ENCODE data around the gene LRFN3. TPM values are rescaled to one million over a fixed set of nuclear protein-coding genes. Genes with fewer than 3 reads are reported as not detected.
A peak's percentile ranks its signal among the peaks of the same experiment; 100 is the strongest.

The LRFN3 gene
- total and polyA plus RNA-seq, 10 of the 15 experiments (the other 5 are each of a cell fraction or from before 2014, with no cell fraction given): 0.02 to 7.3 (median 2.0) TPM; not detected in 1

- BruUV-seq (replicated peaks): no TSS peak
- no peak for FAIRE-seq
- Histone ChIP-seq H3K4me1 (ENCODE audit: control insufficient read depth, insufficient read depth, low read length) (peaks cover 47% of the 10 kb centered on the region), H2AFZ (ENCODE audit: control insufficient read depth, low read depth, low read length) (no peak overlapping the region), H3K4me2 (ENCODE audit: control insufficient read depth, insufficient read depth) (no peak overlapping the region), H3K4me3 (no peak overlapping the region; the same call in 1 of the 2 replicates), H3K27me3 (replicated peaks in 1 of 2; ENCODE audit: control insufficient read depth in 2 of 2, insufficient read depth in 2 of 2, low read length in 1 of 2) (no peaks in the 10 kb centered on the region), H3K9ac (ENCODE audit: control insufficient read depth, insufficient read depth, low read length) (no peak overlapping the region), H4K20me1 (ENCODE audit: control insufficient read depth, insufficient read depth) (no peaks in the 10 kb centered on the region), H3K27ac (ENCODE audit: control insufficient read depth, insufficient read depth) (peak overlapping the region; percentile 96), H3K79me2 (ENCODE audit: control insufficient read depth, insufficient read depth, low read length) (peaks cover 12% of the 10 kb centered on the region), H3K9me3 (replicated peaks; ENCODE audit: control insufficient read depth, insufficient read depth, low read length) (no peaks in the 10 kb centered on the region), H3K36me3 (ENCODE audit: control insufficient read depth in 2 of 2, insufficient read depth in 2 of 2, low read length in 1 of 2) (no peaks in the 10 kb centered on the region)
- DNase-seq (ENCODE audit: low read depth, low spot score): no peak
- WGBS (ENCODE audit: insufficient coverage, insufficient replicate concordance, low lambda C conversion rate, missing lambda C conversion rate): 78% methylated on average over 10 of the region's 10 CpGs
- CTCF ChIA-PET: interaction anchor here (3.1 kb wide), 1 partner anchor 25 kb away, joined by 13 read pairs; no protein-coding TSS in a partner anchor
- RAD21 ChIA-PET (ENCODE audit: unreplicated experiment): interaction anchor here (4.9 kb wide), 1 partner anchor 25 kb away, joined by 37 read pairs; no protein-coding TSS in a partner anchor
- intact Hi-C loops (cut with micrococcal nuclease; ENCODE audit: unreplicated experiment): loop anchor here (5.0 kb wide), 1 partner anchor 192 kb away; no protein-coding TSS in a partner anchor
- SMC1A ChIA-PET (ENCODE audit: uncharacterized antibody, unreplicated experiment): interaction anchor here (1.8 to 2.2 kb wide), 3 partner anchors 8 to 27 kb away, joined by 4 to 8 read pairs (median 7); no protein-coding TSS in a partner anchor
- POLR2A ChIA-PET: interaction anchor here (0.9 to 2.4 kb wide), 4 partner anchors 9 to 192 kb away, joined by 3 to 22 read pairs (median 6); no protein-coding TSS in a partner anchor
- ATAC-seq: no peak
- in situ Hi-C loops (cut with MboI): loop anchor here (10.0 kb wide), 1 partner anchor 570 kb away; no protein-coding TSS in a partner anchor
- no peak for TF ChIP-seq NFYB (IDR thresholded peaks at IDR 0.05; ENCODE audit: insufficient read depth, low read depth, low read length)
- no peak for TF ChIP-seq PAX5 (IDR thresholded peaks at IDR 0.05; ENCODE audit: borderline replicate concordance, low read depth, low read length)
- no peak for TF ChIP-seq ESRRA (IDR thresholded peaks at IDR 0.05; ENCODE audit: low read length)
- no peak for TF ChIP-seq IKZF2 (IDR thresholded peaks at IDR 0.05)
- TF ChIP-seq GATAD2B (conservative IDR thresholded peaks at IDR 0.05; ENCODE audit: low read depth): no peak
- TF ChIP-seq NRF1 (conservative IDR thresholded peaks at IDR 0.05; ENCODE audit: low read depth, low read length): no peak
- no peak for TF ChIP-seq BACH1 (IDR thresholded peaks at IDR 0.05; ENCODE audit: borderline replicate concordance)
- TF ChIP-seq ZNF384 (IDR thresholded peaks at IDR 0.05; ENCODE audit: borderline replicate concordance, low read depth, low read length): 0 out of 2 replicates have a peak, but pooled peaks have one; percentile 25
Observed at GRCh38 chr19:35904311-35905068, 31.7 kb upstream of the LRFN3 start.

Measured in GM12878 (cell line).